ENCODE results near the gene MYRFL.

Gene MYRFL

DNA sequence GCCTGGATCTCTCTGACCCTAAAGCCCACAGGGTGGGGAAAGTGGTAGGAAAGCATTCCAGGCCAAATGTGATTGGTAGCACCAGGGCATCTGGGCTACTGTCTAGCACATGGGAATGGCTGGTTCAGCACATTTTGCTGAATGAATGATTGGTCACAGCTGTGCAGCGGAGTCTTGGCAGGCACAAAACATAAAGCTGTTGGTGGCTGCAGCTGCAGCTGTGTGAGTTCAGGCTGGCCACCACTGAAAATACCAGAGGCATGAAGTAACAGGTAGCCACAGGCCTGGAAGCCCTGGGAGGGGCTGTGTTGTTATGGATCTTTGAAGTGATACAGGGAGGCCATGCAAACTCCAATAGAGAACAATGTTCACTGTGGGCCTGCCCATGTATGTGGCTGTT is 72.7 kb downstream of the MYRFL start:
- ChIA-PET CTCF (interaction anchor here (0.6 to 1.6 kb wide), 5 partner anchors 11 to 682 kb away, joined by 3 to 5 read pairs (median 3); no protein-coding TSS in a partner anchor), POLR2A (no interaction called here)
- H3K4me3 ChIP-seq (ENCODE audit: low read depth, low read length), result no peak overlapping the region
- DNase-seq (ENCODE audit: low read depth, low spot score), result no peak
- TF ChIP-seq, protein P1, sequence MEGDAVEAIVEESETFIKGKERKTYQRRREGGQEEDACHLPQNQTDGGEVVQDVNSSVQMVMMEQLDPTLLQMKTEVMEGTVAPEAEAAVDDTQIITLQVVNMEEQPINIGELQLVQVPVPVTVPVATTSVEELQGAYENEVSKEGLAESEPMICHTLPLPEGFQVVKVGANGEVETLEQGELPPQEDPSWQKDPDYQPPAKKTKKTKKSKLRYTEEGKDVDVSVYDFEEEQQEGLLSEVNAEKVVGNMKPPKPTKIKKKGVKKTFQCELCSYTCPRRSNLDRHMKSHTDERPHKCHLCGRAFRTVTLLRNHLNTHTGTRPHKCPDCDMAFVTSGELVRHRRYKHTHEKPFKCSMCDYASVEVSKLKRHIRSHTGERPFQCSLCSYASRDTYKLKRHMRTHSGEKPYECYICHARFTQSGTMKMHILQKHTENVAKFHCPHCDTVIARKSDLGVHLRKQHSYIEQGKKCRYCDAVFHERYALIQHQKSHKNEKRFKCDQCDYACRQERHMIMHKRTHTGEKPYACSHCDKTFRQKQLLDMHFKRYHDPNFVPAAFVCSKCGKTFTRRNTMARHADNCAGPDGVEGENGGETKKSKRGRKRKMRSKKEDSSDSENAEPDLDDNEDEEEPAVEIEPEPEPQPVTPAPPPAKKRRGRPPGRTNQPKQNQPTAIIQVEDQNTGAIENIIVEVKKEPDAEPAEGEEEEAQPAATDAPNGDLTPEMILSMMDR (IDR thresholded peaks at IDR 0.05; ENCODE audit: insufficient read depth, low read length, missing control alignments), result no peak

DNA sequence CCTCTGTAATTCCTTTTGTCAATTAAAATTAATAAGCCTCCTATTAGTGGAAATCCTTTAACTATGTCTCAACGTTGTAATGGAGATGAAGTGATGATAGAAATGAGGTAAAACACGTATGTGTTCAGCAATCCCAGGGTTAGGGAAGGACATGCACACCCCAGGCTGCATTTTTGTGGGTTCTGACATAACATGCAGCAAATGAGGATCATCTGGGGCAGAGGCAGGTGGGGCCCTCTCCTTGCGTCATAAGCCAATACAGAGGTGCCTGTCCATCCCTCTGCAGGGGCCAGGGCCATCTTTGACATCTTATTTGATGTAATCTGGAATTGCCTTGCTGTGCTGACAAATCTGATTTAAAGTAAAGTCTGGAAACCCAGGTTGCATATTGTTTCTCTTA is 73.2 kb downstream of the MYRFL start:
- POLR2A ChIA-PET, result no interaction called here
- TF ChIP-seq, protein P1 (IDR thresholded peaks at IDR 0.05; ENCODE audit: insufficient read depth, low read length, missing control alignments), result no peak

DNA sequence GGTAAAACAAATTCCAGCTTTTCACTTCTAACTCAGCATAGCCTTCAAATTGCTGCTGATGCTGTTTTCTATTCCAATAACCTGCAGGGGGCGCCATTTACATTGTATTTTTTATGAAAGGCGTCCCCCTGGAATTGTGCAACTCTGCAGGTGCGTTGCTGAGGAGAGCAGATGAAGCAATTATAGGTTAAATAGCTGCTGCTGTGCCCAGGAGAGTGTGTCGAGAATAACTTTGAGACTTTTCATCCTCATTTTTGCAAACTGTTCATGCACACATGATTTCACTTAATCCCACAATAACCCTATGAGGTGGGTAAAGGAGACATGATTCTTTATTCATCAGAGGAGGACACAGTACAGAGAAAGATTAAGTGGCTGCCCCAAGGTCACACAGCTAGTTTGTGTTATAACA is 75.7 kb downstream of the MYRFL start:
- no peak overlapping the region for H3K4me3 ChIP-seq (ENCODE audit: low read depth, low read length)
- TF ChIP-seq, protein P1 (IDR thresholded peaks at IDR 0.05; ENCODE audit: insufficient read depth, low read length, missing control alignments), result peak; percentile 54
- CTCF ChIA-PET, result interaction anchor here (0.6 to 3.4 kb wide), 70 partner anchors 9 to 831 kb away, joined by 3 to 43 read pairs (median 4); partner anchors contain the start of gene CNOT2
- DNase-seq (ENCODE audit: low read depth, low spot score), result no peak
- POLR2A ChIA-PET, result no interaction called here

More for the DNA sequence above, 73.2 kb downstream of the MYRFL start:
- peak; percentile 44 for DNase-seq (ENCODE audit: low read depth, low spot score)
- H3K4me3 ChIP-seq (ENCODE audit: low read depth, low read length), result no peak overlapping the region
- CTCF ChIA-PET, result interaction anchor here (1.6 to 1.7 kb wide), 3 partner anchors 19 to 681 kb away, joined by 5 to 11 read pairs (median 7); no protein-coding TSS in a partner anchor

DNA sequence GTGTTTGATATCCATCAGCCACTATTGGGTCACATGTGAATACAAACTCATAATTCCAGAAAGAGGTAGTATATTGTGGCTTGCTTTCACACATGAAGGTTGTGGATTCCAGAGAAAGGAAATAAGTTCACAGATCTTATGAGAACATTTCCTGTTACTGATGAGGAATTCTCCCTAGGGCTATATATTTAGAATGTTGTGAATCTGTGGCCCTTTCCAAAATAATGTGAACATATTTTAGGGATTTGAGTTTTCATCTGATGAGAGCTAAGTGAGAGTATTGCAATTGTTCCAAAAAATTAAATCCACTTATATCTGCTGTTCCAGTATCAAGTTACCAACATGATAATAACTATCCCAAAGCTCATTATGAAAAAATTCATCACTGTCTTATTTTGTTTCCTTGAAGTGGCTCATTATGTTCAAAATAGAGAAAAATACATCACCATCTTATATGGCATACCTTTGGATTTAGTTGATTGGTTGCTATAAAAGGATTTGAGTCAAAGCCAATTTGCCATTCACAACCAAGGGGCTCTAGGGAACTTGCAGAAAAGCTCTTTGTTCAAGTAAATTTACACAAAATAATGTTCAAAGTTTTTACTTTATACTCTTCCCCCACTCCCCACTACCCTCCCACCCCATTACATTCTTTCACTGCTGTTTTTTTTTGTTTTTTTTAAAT is 76.3 kb downstream of the MYRFL start:
- H3K4me3 ChIP-seq (ENCODE audit: low read depth, low read length), result no peak overlapping the region
- ChIA-PET POLR2A (no interaction called here), CTCF (interaction anchor here (0.6 to 3.4 kb wide), 53 partner anchors 8 to 831 kb away, joined by 3 to 43 read pairs (median 5); partner anchors contain the start of gene CNOT2)
- DNase-seq (ENCODE audit: low read depth, low spot score), result no peak
- TF ChIP-seq, protein P1 (IDR thresholded peaks at IDR 0.05; ENCODE audit: insufficient read depth, low read length, missing control alignments), result no peak

DNA sequence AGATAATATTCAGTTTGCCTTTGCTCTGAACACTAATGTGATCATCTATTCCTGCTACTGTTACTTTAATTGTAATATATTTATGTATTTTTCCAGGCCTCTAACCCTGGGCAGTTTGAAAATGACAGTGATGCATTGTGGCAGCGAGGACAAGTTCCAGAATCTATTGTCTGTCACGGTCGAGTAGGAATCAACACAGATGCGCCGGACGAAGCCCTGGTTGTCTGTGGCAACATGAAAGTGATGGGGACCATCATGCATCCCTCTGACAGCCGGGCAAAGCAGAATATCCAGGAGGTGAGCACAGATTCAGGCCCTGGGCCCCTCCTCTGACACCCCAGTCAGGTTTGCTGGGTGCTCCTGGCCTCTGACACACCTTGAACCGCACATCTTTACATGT is 78.5 kb downstream of the MYRFL start:
- CTCF ChIA-PET, result interaction anchor here (0.9 to 1.5 kb wide), 3 partner anchors 341 to 817 kb away, joined by 3 read pairs; no protein-coding TSS in a partner anchor
- no peak for DNase-seq (ENCODE audit: low read depth, low spot score)
- H3K4me3 ChIP-seq (ENCODE audit: low read depth, low read length), result no peak overlapping the region
- TF ChIP-seq, protein P1 (IDR thresholded peaks at IDR 0.05; ENCODE audit: insufficient read depth, low read length, missing control alignments), result no peak
- POLR2A ChIA-PET, result interaction anchor here (2.0 kb wide), 1 partner anchor 85 kb away, joined by 6 read pairs; no protein-coding TSS in a partner anchor

DNA sequence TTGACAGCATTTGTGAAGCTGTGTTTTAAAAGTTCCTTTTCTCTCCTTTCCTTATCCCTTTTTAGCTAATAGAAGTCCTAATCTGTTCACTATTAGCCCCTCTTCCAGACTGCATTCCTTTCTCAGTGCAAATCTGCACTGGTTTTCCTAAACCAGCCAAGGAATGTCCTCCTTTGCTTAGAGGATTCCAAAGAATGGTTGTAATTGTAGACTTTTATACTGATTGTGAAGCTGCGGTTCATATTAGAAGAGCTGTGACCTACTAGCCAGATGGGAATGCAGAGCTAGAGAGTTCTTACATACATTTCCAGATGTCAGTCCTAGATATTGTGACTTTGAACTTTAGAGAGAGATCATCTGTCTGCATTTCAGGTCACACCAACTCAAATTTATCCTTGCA is 79.8 kb downstream of the MYRFL start:
- H3K4me3 ChIP-seq (ENCODE audit: low read depth, low read length), result no peak overlapping the region
- DNase-seq (ENCODE audit: low read depth, low spot score), result peak; percentile 75
- TF ChIP-seq, protein P1 (IDR thresholded peaks at IDR 0.05; ENCODE audit: insufficient read depth, low read length, missing control alignments), result no peak
- ChIA-PET CTCF (interaction anchor here (0.7 to 1.1 kb wide), 3 partner anchors 23 to 816 kb away, joined by 3 to 8 read pairs (median 3); no protein-coding TSS in a partner anchor), POLR2A (interaction anchor here (2.0 kb wide), 1 partner anchor 83 kb away, joined by 6 read pairs; no protein-coding TSS in a partner anchor)

Data from AG04449 (cell line).